B cell (primary cell): Measurements from ENCODE around the gene RALGAPA2.

Source experiments
- EZH2 ChIP-seq: IDR thresholded peaks from 2 replicates; pipeline ENCODE4 v1.6.1; 2012; ENCODE audit warnings: borderline replicate concordance, low read depth, mild to moderate bottlenecking, moderate library complexity, low read length; ENCODE audit not compliant: insufficient read depth, poor library complexity, severe bottlenecking
- TF ChIP-seq, protein P1 (sequence below): fragments of 200-600 bp; IDR thresholded peaks from one replicate; pipeline ENCODE4 v1.8.0; 2022; ENCODE audit warnings: antibody characterized with exemption, mild to moderate bottlenecking

DNA sequence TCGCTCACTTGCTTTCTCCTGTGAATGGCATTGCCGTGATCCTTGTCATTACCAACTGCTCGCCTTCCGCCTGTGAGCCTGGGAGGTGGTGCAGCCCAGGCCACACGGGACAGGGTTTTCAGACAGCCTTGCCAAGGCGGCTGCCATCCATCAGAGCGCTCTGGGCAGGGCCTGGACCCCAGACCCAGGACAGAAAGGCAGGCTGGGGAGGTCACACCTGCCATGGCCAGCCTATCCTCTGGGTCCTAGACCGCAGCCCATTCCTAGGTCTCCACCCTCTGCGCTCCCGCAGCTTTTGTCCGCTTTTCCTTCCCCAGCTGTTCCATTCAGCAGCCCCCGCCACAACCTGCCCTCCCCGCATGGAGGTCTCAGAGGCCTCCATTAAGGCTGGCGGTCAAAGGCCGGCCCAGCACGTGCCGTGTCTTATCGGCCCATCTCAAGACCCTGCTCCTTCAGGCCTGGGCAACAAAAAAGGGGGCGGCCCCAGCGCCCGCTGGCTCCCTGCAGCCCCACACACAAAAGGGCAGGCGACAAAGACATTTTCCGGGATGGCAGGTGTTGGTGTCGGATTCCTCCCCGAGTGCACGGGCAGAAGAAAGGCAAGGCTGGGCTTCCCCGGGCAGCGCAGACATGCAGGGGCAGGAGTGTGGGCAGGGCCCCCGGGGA, 316.4 kb downstream of the RALGAPA2 start:
- TF ChIP-seq, protein P1, sequence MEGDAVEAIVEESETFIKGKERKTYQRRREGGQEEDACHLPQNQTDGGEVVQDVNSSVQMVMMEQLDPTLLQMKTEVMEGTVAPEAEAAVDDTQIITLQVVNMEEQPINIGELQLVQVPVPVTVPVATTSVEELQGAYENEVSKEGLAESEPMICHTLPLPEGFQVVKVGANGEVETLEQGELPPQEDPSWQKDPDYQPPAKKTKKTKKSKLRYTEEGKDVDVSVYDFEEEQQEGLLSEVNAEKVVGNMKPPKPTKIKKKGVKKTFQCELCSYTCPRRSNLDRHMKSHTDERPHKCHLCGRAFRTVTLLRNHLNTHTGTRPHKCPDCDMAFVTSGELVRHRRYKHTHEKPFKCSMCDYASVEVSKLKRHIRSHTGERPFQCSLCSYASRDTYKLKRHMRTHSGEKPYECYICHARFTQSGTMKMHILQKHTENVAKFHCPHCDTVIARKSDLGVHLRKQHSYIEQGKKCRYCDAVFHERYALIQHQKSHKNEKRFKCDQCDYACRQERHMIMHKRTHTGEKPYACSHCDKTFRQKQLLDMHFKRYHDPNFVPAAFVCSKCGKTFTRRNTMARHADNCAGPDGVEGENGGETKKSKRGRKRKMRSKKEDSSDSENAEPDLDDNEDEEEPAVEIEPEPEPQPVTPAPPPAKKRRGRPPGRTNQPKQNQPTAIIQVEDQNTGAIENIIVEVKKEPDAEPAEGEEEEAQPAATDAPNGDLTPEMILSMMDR = no peak
- TF ChIP-seq EZH2 = no peak
